Endodermal cell (in vitro differentiated cells): ENCODE results near the gene TPR. TPM values are rescaled to one million over a fixed set of nuclear protein-coding genes. Genes with fewer than 3 reads are reported as not detected.

ENCODE experiments used
- DNase-seq: peaks from one replicate; pipeline ENCODE4 v3.0.0-alpha.2; 2017
- H3K27ac ChIP-seq: 2 replicates; pipeline ENCODE4 v1.5.1; 2013; ENCODE audit warnings: mild to moderate bottlenecking, low read depth, low read length, moderate library complexity
- H3K27me3 ChIP-seq: 2 replicates; pipeline ENCODE4 v1.6.1; 2013; ENCODE audit warnings: mild to moderate bottlenecking, low read length, moderate library complexity; ENCODE audit not compliant: insufficient read depth, control insufficient read depth, poor library complexity, severe bottlenecking
- H3K36me3 ChIP-seq: 2 replicates; pipeline ENCODE4 v1.7.0; 2013; ENCODE audit warnings: mild to moderate bottlenecking, low read length, moderate library complexity; ENCODE audit not compliant: control insufficient read depth, insufficient read depth
- H3K4me1 ChIP-seq: one replicate; pipeline ENCODE4 v1.7.0; 2013; ENCODE audit warnings: low read length; ENCODE audit not compliant: control insufficient read depth, insufficient read depth
- H3K4me3 ChIP-seq: 2 replicates; pipeline ENCODE4 v1.5.1; 2013; ENCODE audit warnings: mild to moderate bottlenecking, low read length, moderate library complexity
- H3K9ac ChIP-seq: 2 replicates; pipeline ENCODE4 v1.6.1; 2013; ENCODE audit warnings: mild to moderate bottlenecking, low read length, moderate library complexity; ENCODE audit not compliant: poor library complexity, severe bottlenecking; ENCODE audit errors: extremely low read depth
- H3K9me3 ChIP-seq: 2 replicates; pipeline ENCODE4 v1.6.1; 2013; ENCODE audit warnings: mild to moderate bottlenecking, low read length, moderate library complexity; ENCODE audit not compliant: control insufficient read depth
- H3K27ac Mint-ChIP-seq: 2 replicates; pipeline ENCODE4 v1.8.0; 2020; ENCODE audit warnings: mixed read lengths
- H3K27me3 Mint-ChIP-seq: 2 replicates; pipeline ENCODE4 v1.8.0; 2021; ENCODE audit warnings: mild to moderate bottlenecking, mixed read lengths; ENCODE audit not compliant: insufficient read depth
- H3K36me3 Mint-ChIP-seq: 2 replicates; pipeline ENCODE4 v1.8.0; 2020; ENCODE audit warnings: low read depth, mixed read lengths
- H3K4me1 Mint-ChIP-seq: 2 replicates; pipeline ENCODE4 v1.8.0; 2020; ENCODE audit warnings: mixed read lengths
- H3K4me3 Mint-ChIP-seq: 2 replicates; pipeline ENCODE4 v1.8.0; 2020; ENCODE audit warnings: mild to moderate bottlenecking, moderate library complexity, mixed read lengths
- H3K9me3 Mint-ChIP-seq: 2 replicates; pipeline ENCODE4 v1.8.0; 2020; ENCODE audit warnings: mild to moderate bottlenecking, mixed read lengths
- WGBS, 2 experiments: methylation state at CpG; one replicate each; pipeline versions ENCODE4 v1.1.5 to v1.1.7; 2013; ENCODE audit warnings: missing lambda C conversion rate in 2 of 2, mixed read lengths in 1 of 2; ENCODE audit not compliant: insufficient coverage in 1 of 2, insufficient read length in 1 of 2; 5-methylcytosine and 5-hydroxymethylcytosine counted together
- total RNA-seq, 2 donors: library from RNA; stranded (reverse); fragmentation: NEBNext Ultra II Directional in 1 of 2; extraction: Animal tissue kit (Norgen Biotek cat#: 25700) in 1 of 2; gene quantifications; 2 replicates in 1 of 2; 3 replicates in 1 of 2; pipeline ENCODE4 v1.2.1, GENCODE V29; 2021
- TF ChIP-seq, protein P1 (sequence below): fragments of 200-600 bp; sonication (generic); conservative IDR thresholded peaks from 2 replicates; pipeline ENCODE4 v1.5.0; 2021; ENCODE audit warnings: antibody characterized with exemption, mild to moderate bottlenecking

The TPR gene
- total RNA-seq, 2 donors from 2014 or later, result 120 to 124 TPM

DNA sequence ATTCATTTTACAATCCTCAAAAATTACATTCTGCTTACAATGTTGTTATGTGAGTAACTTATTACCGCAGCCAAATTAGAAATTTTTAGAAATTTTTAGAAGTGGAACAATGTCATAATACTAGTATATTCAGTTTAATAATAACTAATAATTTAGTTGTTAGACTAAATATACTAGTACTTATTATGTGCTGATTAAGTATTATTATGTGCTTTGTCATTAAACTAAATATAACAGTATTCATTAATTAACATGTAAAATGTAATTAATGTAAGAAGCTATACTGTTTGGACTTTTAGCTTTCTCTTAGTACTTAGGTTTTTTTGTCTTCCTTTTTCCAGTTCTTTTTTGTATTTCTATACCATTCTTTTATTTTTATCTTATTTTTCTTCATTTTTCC lies 15.9 kb upstream of the TPR start:
- no peak for DNase-seq
- H3K4me1 Mint-ChIP-seq, result peaks cover 5% of the 10 kb centered on the region
- Histone ChIP-seq H3K9ac (no peak overlapping the region), H3K9me3 (no peaks in the 10 kb centered on the region), H3K4me3 (no peak overlapping the region), H3K27me3 (no peaks in the 10 kb centered on the region), H3K4me1 (no peaks in the 10 kb centered on the region), H3K36me3 (peaks cover 87% of the 10 kb centered on the region), H3K27ac (no peak overlapping the region)
- H3K27me3 Mint-ChIP-seq, result no peaks in the 10 kb centered on the region
- H3K27ac Mint-ChIP-seq, result no peak overlapping the region
- no peaks in the 10 kb centered on the region for H3K9me3 Mint-ChIP-seq
- H3K36me3 Mint-ChIP-seq, result peaks cover 58% of the 10 kb centered on the region
- H3K4me3 Mint-ChIP-seq, result no peak overlapping the region
- TF ChIP-seq, protein P1, sequence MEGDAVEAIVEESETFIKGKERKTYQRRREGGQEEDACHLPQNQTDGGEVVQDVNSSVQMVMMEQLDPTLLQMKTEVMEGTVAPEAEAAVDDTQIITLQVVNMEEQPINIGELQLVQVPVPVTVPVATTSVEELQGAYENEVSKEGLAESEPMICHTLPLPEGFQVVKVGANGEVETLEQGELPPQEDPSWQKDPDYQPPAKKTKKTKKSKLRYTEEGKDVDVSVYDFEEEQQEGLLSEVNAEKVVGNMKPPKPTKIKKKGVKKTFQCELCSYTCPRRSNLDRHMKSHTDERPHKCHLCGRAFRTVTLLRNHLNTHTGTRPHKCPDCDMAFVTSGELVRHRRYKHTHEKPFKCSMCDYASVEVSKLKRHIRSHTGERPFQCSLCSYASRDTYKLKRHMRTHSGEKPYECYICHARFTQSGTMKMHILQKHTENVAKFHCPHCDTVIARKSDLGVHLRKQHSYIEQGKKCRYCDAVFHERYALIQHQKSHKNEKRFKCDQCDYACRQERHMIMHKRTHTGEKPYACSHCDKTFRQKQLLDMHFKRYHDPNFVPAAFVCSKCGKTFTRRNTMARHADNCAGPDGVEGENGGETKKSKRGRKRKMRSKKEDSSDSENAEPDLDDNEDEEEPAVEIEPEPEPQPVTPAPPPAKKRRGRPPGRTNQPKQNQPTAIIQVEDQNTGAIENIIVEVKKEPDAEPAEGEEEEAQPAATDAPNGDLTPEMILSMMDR, result no peak
- WGBS, 2 experiments, result no CpG with 5 or more reads among the region's 1 CpG

DNA sequence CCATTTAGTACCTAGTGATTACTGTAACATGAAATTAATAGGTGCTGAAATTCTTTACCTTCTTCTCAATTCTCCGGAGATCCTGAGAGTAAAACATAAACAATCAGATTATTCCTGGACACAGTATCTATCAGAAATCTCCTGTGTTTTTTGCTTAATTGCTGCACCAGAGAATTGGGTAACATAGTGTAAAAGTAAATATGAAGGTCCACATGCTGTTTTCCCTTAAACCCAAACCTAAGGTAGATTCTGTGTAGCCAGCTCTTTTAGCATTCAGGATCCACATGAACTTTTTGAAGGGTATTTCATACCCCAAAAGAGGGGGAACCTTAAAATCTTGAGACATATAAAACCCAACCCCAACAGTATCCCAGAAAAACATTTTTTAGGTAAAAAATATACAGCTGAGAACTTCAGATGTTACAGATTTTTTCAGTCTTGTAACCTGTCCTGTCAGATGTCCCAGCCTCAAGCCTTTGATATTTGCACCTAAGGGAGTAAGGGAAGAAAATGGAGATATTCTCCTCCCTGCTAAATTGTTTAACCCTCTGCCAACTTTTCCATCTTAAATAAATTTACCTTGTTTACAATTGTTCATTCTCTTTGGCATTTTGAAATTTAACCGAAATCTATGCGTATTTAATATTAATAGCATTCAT lies 11.8 kb upstream of the TPR start:
- Histone ChIP-seq H3K4me1 (no peaks in the 10 kb centered on the region), H3K27ac (no peak overlapping the region), H3K36me3 (peaks cover 90% of the 10 kb centered on the region), H3K4me3 (no peak overlapping the region), H3K27me3 (no peaks in the 10 kb centered on the region), H3K9ac (no peak overlapping the region), H3K9me3 (no peaks in the 10 kb centered on the region)
- no peak overlapping the region for H3K4me3 Mint-ChIP-seq
- H3K36me3 Mint-ChIP-seq, result peaks cover 51% of the 10 kb centered on the region
- peaks cover 5% of the 10 kb centered on the region for H3K4me1 Mint-ChIP-seq
- no peaks in the 10 kb centered on the region for H3K27me3 Mint-ChIP-seq
- no peak for DNase-seq
- H3K27ac Mint-ChIP-seq, result no peak overlapping the region
- no peaks in the 10 kb centered on the region for H3K9me3 Mint-ChIP-seq
- WGBS, 2 experiments, result 100% methylated on average over 3 of the region's 3 CpGs; no CpG with 5 or more reads in 1 of the 2 experiments
- TF ChIP-seq, protein P1, result no peak

DNA sequence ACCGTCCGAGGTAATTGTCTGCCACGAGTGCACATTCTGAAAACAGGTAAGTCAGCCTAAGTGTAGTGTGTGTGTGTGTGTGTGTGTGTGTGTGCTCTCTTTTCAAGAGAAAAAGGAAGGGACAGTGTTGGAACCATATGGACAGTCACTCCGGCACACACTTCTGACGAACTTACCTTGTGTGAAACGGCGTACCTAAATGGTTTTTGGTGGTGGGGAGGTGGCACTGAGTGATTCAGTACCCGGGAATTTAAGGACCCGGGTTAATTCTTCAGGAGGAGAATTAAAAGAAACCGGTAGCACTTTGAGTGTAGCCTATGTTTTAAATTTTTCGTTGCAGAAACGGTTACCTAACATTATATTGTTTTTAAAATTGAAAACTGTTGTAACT lies 871 bp upstream of the TPR start:
- no peaks in the 10 kb centered on the region for H3K27me3 ChIP-seq
- peak overlapping the region; percentile 97 for H3K9ac ChIP-seq
- TF ChIP-seq, protein P1, result no peak
- Mint-ChIP-seq H3K36me3 (peaks cover 37% of the 10 kb centered on the region), H3K27ac (peak overlapping the region; percentile 99), H3K4me1 (peaks cover 2% of the 10 kb centered on the region), H3K9me3 (no peaks in the 10 kb centered on the region), H3K4me3 (peak overlapping the region; percentile 99), H3K27me3 (no peaks in the 10 kb centered on the region)
- H3K9me3 ChIP-seq, result no peaks in the 10 kb centered on the region
- no peak for DNase-seq
- peak overlapping the region; percentile 100 for H3K4me3 ChIP-seq
- WGBS, 2 experiments, result 1 to 4% methylated on average over 4 to 12 of the region's 12 CpGs
- H3K36me3 ChIP-seq, result peaks cover 53% of the 10 kb centered on the region
- H3K27ac ChIP-seq, result peak overlapping the region; percentile 98
- H3K4me1 ChIP-seq, result no peaks in the 10 kb centered on the region
